ENCODE results near the gene APLF. TPM values are rescaled to one million over a fixed set of nuclear protein-coding genes. Genes with fewer than 3 reads are reported as not detected.

APLF gene
- total RNA-seq, 1 experiment from 2014 or later, result 5.3 TPM

- Histone ChIP-seq H4K20me1 (ENCODE audit: insufficient read depth, low read depth, low read length) (no peaks in the 10 kb centered on the region), H3K27me3 (ENCODE audit: low read length) (no peaks in the 10 kb centered on the region), H3K4me3 (ENCODE audit: low read length) (no peak overlapping the region), H3K9me3 (ENCODE audit: low read length) (no peaks in the 10 kb centered on the region), H3K27ac (ENCODE audit: low read length) (no peak overlapping the region), H3K9ac (ENCODE audit: low read length) (no peak overlapping the region), H3K36me3 (ENCODE audit: insufficient read depth, low read length) (no peaks in the 10 kb centered on the region), H3K4me1 (ENCODE audit: low read length) (peaks cover 17% of the 10 kb centered on the region), H3K79me2 (ENCODE audit: low read length) (no peaks in the 10 kb centered on the region), H3K4me2 (ENCODE audit: low read depth, low read length, poor library complexity, severe bottlenecking) (no peak overlapping the region), H3K9me2 (replicated peaks; ENCODE audit: insufficient read depth, low read length) (no peaks in the 10 kb centered on the region), H2AFZ (ENCODE audit: low read length) (no peak overlapping the region)
- DNase-seq, result no peak
Measured at GRCh38 chr2:68489282-68489681, 21.9 kb downstream of the APLF start.

- Histone ChIP-seq H4K20me1 (ENCODE audit: insufficient read depth, low read depth, low read length) (no peaks in the 10 kb centered on the region), H3K4me2 (ENCODE audit: low read depth, low read length, poor library complexity, severe bottlenecking) (no peak overlapping the region), H3K9me2 (replicated peaks; ENCODE audit: insufficient read depth, low read length) (no peaks in the 10 kb centered on the region), H3K4me3 (ENCODE audit: low read length) (no peak overlapping the region), H3K9ac (ENCODE audit: low read length) (no peak overlapping the region), H3K4me1 (ENCODE audit: low read length) (peaks cover 17% of the 10 kb centered on the region), H3K79me2 (ENCODE audit: low read length) (no peaks in the 10 kb centered on the region), H3K27me3 (ENCODE audit: low read length) (no peaks in the 10 kb centered on the region), H3K9me3 (ENCODE audit: low read length) (peaks cover 9% of the 10 kb centered on the region), H2AFZ (ENCODE audit: low read length) (no peak overlapping the region), H3K36me3 (ENCODE audit: insufficient read depth, low read length) (no peaks in the 10 kb centered on the region), H3K27ac (ENCODE audit: low read length) (no peak overlapping the region)
- no peak for DNase-seq
Measured at GRCh38 chr2:68491582-68491981, 24.2 kb downstream of the APLF start.

GRCh38 chr2:68499133-68499532 is 31.7 kb downstream of the APLF start:
- H4K20me1 ChIP-seq (ENCODE audit: insufficient read depth, low read depth, low read length), result no peaks in the 10 kb centered on the region
- no peak overlapping the region for H3K27ac ChIP-seq (ENCODE audit: low read length)
- H3K9ac ChIP-seq (ENCODE audit: low read length), result no peak overlapping the region
- H3K79me2 ChIP-seq (ENCODE audit: low read length), result no peaks in the 10 kb centered on the region
- no peak overlapping the region for H2AFZ ChIP-seq (ENCODE audit: low read length)
- H3K4me2 ChIP-seq (ENCODE audit: low read depth, low read length, poor library complexity, severe bottlenecking), result no peak overlapping the region
- no peak overlapping the region for H3K4me3 ChIP-seq (ENCODE audit: low read length)
- H3K27me3 ChIP-seq (ENCODE audit: low read length), result no peaks in the 10 kb centered on the region
- peaks cover 14% of the 10 kb centered on the region for H3K9me3 ChIP-seq (ENCODE audit: low read length)
- no peaks in the 10 kb centered on the region for H3K36me3 ChIP-seq (ENCODE audit: insufficient read depth, low read length)
- H3K9me2 ChIP-seq (replicated peaks; ENCODE audit: insufficient read depth, low read length), result no peaks in the 10 kb centered on the region
- H3K4me1 ChIP-seq (ENCODE audit: low read length), result no peaks in the 10 kb centered on the region; the same call in 1 of the 2 replicates
- DNase-seq, result no peak

- H3K9ac ChIP-seq (ENCODE audit: low read length), result no peak overlapping the region
- H4K20me1 ChIP-seq (ENCODE audit: insufficient read depth, low read depth, low read length), result no peaks in the 10 kb centered on the region
- H3K36me3 ChIP-seq (ENCODE audit: insufficient read depth, low read length), result no peaks in the 10 kb centered on the region
- peaks cover 11% of the 10 kb centered on the region for H3K9me3 ChIP-seq (ENCODE audit: low read length)
- H3K4me3 ChIP-seq (ENCODE audit: low read length), result no peak overlapping the region
- no peak for DNase-seq
- no peak overlapping the region for H3K4me2 ChIP-seq (ENCODE audit: low read depth, low read length, poor library complexity, severe bottlenecking)
- H3K79me2 ChIP-seq (ENCODE audit: low read length), result no peaks in the 10 kb centered on the region
- no peaks in the 10 kb centered on the region for H3K27me3 ChIP-seq (ENCODE audit: low read length)
- no peak overlapping the region for H3K27ac ChIP-seq (ENCODE audit: low read length)
- H3K4me1 ChIP-seq (ENCODE audit: low read length), result no peaks in the 10 kb centered on the region; the same call in 1 of the 2 replicates
- no peak overlapping the region for H2AFZ ChIP-seq (ENCODE audit: low read length)
- H3K9me2 ChIP-seq (replicated peaks; ENCODE audit: insufficient read depth, low read length), result no peaks in the 10 kb centered on the region
Measured at GRCh38 chr2:68500649-68501048, 33.3 kb downstream of the APLF start.

GRCh38 chr2:68501768-68502167 is 34.4 kb downstream of the APLF start:
- no peaks in the 10 kb centered on the region for H3K9me2 ChIP-seq (replicated peaks; ENCODE audit: insufficient read depth, low read length)
- no peaks in the 10 kb centered on the region for H3K27me3 ChIP-seq (ENCODE audit: low read length)
- no peak overlapping the region for H2AFZ ChIP-seq (ENCODE audit: low read length)
- no peaks in the 10 kb centered on the region; the same call in 1 of the 2 replicates for H3K4me1 ChIP-seq (ENCODE audit: low read length)
- H3K9ac ChIP-seq (ENCODE audit: low read length), result no peak overlapping the region
- H3K79me2 ChIP-seq (ENCODE audit: low read length), result no peaks in the 10 kb centered on the region
- H3K36me3 ChIP-seq (ENCODE audit: insufficient read depth, low read length), result no peaks in the 10 kb centered on the region
- H3K9me3 ChIP-seq (ENCODE audit: low read length), result peaks cover 3% of the 10 kb centered on the region; the same call in 1 of the 2 replicates
- no peak overlapping the region for H3K4me2 ChIP-seq (ENCODE audit: low read depth, low read length, poor library complexity, severe bottlenecking)
- no peak overlapping the region for H3K27ac ChIP-seq (ENCODE audit: low read length)
- no peak for DNase-seq
- H3K4me3 ChIP-seq (ENCODE audit: low read length), result no peak overlapping the region
- H4K20me1 ChIP-seq (ENCODE audit: insufficient read depth, low read depth, low read length), result no peaks in the 10 kb centered on the region

- Histone ChIP-seq H3K4me3 (ENCODE audit: low read length) (no peak overlapping the region), H3K36me3 (ENCODE audit: insufficient read depth, low read length) (no peaks in the 10 kb centered on the region), H3K27me3 (ENCODE audit: low read length) (no peaks in the 10 kb centered on the region), H3K9me3 (ENCODE audit: low read length) (no peaks in the 10 kb centered on the region), H2AFZ (ENCODE audit: low read length) (no peak overlapping the region), H4K20me1 (ENCODE audit: insufficient read depth, low read depth, low read length) (no peaks in the 10 kb centered on the region), H3K79me2 (ENCODE audit: low read length) (no peaks in the 10 kb centered on the region), H3K9ac (ENCODE audit: low read length) (no peak overlapping the region), H3K27ac (ENCODE audit: low read length) (no peak overlapping the region), H3K4me1 (ENCODE audit: low read length) (peaks cover 4% of the 10 kb centered on the region), H3K4me2 (ENCODE audit: low read depth, low read length, poor library complexity, severe bottlenecking) (no peak overlapping the region), H3K9me2 (replicated peaks; ENCODE audit: insufficient read depth, low read length) (no peaks in the 10 kb centered on the region)
- DNase-seq, result no peak
Measured at GRCh38 chr2:68505603-68506159, 38.3 kb downstream of the APLF start.

GRCh38 chr2:68506170-68506569 is 38.8 kb downstream of the APLF start:
- H3K9me2 ChIP-seq (replicated peaks; ENCODE audit: insufficient read depth, low read length), result no peaks in the 10 kb centered on the region
- H3K4me2 ChIP-seq (ENCODE audit: low read depth, low read length, poor library complexity, severe bottlenecking), result no peak overlapping the region
- H3K4me3 ChIP-seq (ENCODE audit: low read length), result no peak overlapping the region
- no peaks in the 10 kb centered on the region for H3K79me2 ChIP-seq (ENCODE audit: low read length)
- H2AFZ ChIP-seq (ENCODE audit: low read length), result no peak overlapping the region
- no peak for DNase-seq
- H3K36me3 ChIP-seq (ENCODE audit: insufficient read depth, low read length), result no peaks in the 10 kb centered on the region
- peaks cover 4% of the 10 kb centered on the region for H3K4me1 ChIP-seq (ENCODE audit: low read length)
- H3K27me3 ChIP-seq (ENCODE audit: low read length), result no peaks in the 10 kb centered on the region
- no peaks in the 10 kb centered on the region for H4K20me1 ChIP-seq (ENCODE audit: insufficient read depth, low read depth, low read length)
- H3K9ac ChIP-seq (ENCODE audit: low read length), result no peak overlapping the region
- H3K9me3 ChIP-seq (ENCODE audit: low read length), result no peaks in the 10 kb centered on the region
- no peak overlapping the region for H3K27ac ChIP-seq (ENCODE audit: low read length)

- Histone ChIP-seq H3K79me2 (ENCODE audit: low read length) (no peaks in the 10 kb centered on the region), H3K4me3 (ENCODE audit: low read length) (no peak overlapping the region), H3K36me3 (ENCODE audit: insufficient read depth, low read length) (no peaks in the 10 kb centered on the region), H3K27ac (ENCODE audit: low read length) (peak overlapping the region; percentile 84), H3K9ac (ENCODE audit: low read length) (no peak overlapping the region), H2AFZ (ENCODE audit: low read length) (peak overlapping the region; percentile 4), H3K4me1 (ENCODE audit: low read length) (peaks cover 33% of the 10 kb centered on the region), H3K27me3 (ENCODE audit: low read length) (no peaks in the 10 kb centered on the region), H3K9me3 (ENCODE audit: low read length) (no peaks in the 10 kb centered on the region), H4K20me1 (ENCODE audit: insufficient read depth, low read depth, low read length) (no peaks in the 10 kb centered on the region), H3K4me2 (ENCODE audit: low read depth, low read length, poor library complexity, severe bottlenecking) (peak overlapping the region; percentile 58), H3K9me2 (replicated peaks; ENCODE audit: insufficient read depth, low read length) (no peaks in the 10 kb centered on the region)
- DNase-seq, result no peak
Measured at GRCh38 chr2:68512326-68512725, 44.9 kb downstream of the APLF start.
